K562 (cell line): ENCODE measurements around the gene BCAR1. TPM values are rescaled to one million over a fixed set of nuclear protein-coding genes. Genes with fewer than 3 reads are reported as not detected.

ENCODE experiments used
- BCOR ChIP-seq: fragments of 450-650 bp; IDR thresholded peaks from 2 replicates; pipeline ENCODE4 v1.6.1; 2016
- BRD4 ChIP-seq: fragments of 200-600 bp; sonication (generic); IDR thresholded peaks from 2 replicates; pipeline ENCODE4 v1.6.1; 2017; ENCODE audit warnings: inconsistent platforms
- CREB1 ChIP-seq, 2 experiments: sonication (generic) in 1 of 2; formaldehyde crosslinking in 1 of 2; IDR thresholded peaks; 2 replicates each; pipeline versions ENCODE4 v1.6.1 to v1.8.0; 2012 to 2022; ENCODE audit warnings: inconsistent platforms in 1 of 2, mild to moderate bottlenecking in 1 of 2, missing genetic modification reagents in 1 of 2, moderate library complexity in 1 of 2
- CTBP1 ChIP-seq: fragments of 450-650 bp; IDR thresholded peaks from 2 replicates; pipeline ENCODE4 v1.6.1; 2016; ENCODE audit warnings: borderline replicate concordance
- MTA3 ChIP-seq: fragments of 450-650 bp; formaldehyde crosslinking; IDR thresholded peaks from 2 replicates; pipeline ENCODE4 v1.6.1; 2017; ENCODE audit warnings: mild to moderate bottlenecking, borderline replicate concordance
- NFRKB ChIP-seq: fragments of 450-650 bp; IDR thresholded peaks from 2 replicates; pipeline ENCODE4 v1.6.1; 2016; ENCODE audit warnings: low read depth
- NR2C2 ChIP-seq, 2 experiments: fragments of 200-800 bp in 1 of 2; sonication (Bioruptor generic) in 1 of 2; sonication (generic) in 1 of 2; formaldehyde crosslinking in 1 of 2; IDR thresholded peaks; 2 replicates each; pipeline versions ENCODE4 v1.6.1 to v1.8.0; 2016 to 2022; ENCODE audit warnings: mild to moderate bottlenecking in 1 of 2, missing compliant biosample characterization in 1 of 2, missing genetic modification characterization in 1 of 2, missing genetic modification reagents in 1 of 2
- PCBP1 ChIP-seq: fragments of 200-400 bp; formaldehyde crosslinking; IDR thresholded peaks from 2 replicates; pipeline ENCODE4 v1.6.1; 2018; ENCODE audit warnings: mild to moderate bottlenecking, low read depth, low read length; ENCODE audit not compliant: poor library complexity, severe bottlenecking
- POLR2AphosphoS5 ChIP-seq: IDR thresholded peaks from 2 replicates; pipeline ENCODE4 v1.6.1; 2011; ENCODE audit warnings: mild to moderate bottlenecking, low read depth, low read length, moderate library complexity; ENCODE audit not compliant: control insufficient read depth, insufficient read depth
- ZNF551 ChIP-seq: fragments of 250-450 bp; sonication (Bioruptor Pico); IDR thresholded peaks from 2 replicates; pipeline ENCODE4 v1.5.0; 2021; ENCODE audit warnings: mild to moderate bottlenecking, moderate library complexity
- ZNF764 ChIP-seq: fragments of 250-450 bp; sonication (Bioruptor Pico); IDR thresholded peaks from 2 replicates; pipeline ENCODE4 v1.4.0; 2020; ENCODE audit warnings: low read depth, mild to moderate bottlenecking, moderate library complexity
- ZNF766 ChIP-seq: fragments of 200-800 bp; sonication (Bioruptor generic); conservative IDR thresholded peaks from 2 replicates; pipeline ENCODE4 v1.6.1; 2016; ENCODE audit warnings: missing genetic modification characterization, missing compliant biosample characterization
- polyA plus RNA-seq, 8 experiments: library from polyadenylated mRNA; depleted of rRNA in 4 of 8; stranded (reverse) in 5 of 8; unstranded in 3 of 8; fragments of >200 nt; fragmentation: Nextera tagmentation in 2 of 8; fragmentation: Illumina TruSeq in 1 of 8; extraction: Ambion mirVana in 2 of 8; extraction: Trizol in 1 of 8; gene quantifications; 2 replicates each; pipeline versions ENCODE4 v1.2.1 to v1.2.3, GENCODE V29; 2011 to 2014; ENCODE audit warnings: inconsistent platforms in 1 of 8, missing spikeins in 1 of 8
- total RNA-seq, 7 experiments: library from RNA; depleted of rRNA in 6 of 7; stranded (reverse); fragments of >200 nt in 6 of 7; fragmentation: Illumina TruSeq in 2 of 7; extraction: Trizol in 2 of 7; gene quantifications; 2 replicates each; pipeline versions ENCODE4 v1.2.1 to v1.2.3, GENCODE V29; 2011 to 2021; ENCODE audit warnings: low replicate concordance in 1 of 7
- TF ChIP-seq, protein P1 (sequence below), 2 experiments: fragments of 450-650 bp in 1 of 2; sonication (generic) in 1 of 2; formaldehyde crosslinking in 1 of 2; IDR thresholded peaks; 2 replicates each; pipeline versions ENCODE4 v1.7.1 to v1.9.0; 2016 to 2022; ENCODE audit warnings: inconsistent platforms in 1 of 2, mild to moderate bottlenecking in 1 of 2, missing genetic modification reagents in 1 of 2
- TF ChIP-seq, protein P2 (sequence below), 3 experiments: fragments of 200-800 bp in 1 of 3; sonication (Bioruptor generic) in 1 of 3; sonication (generic) in 1 of 3; formaldehyde crosslinking in 1 of 3; IDR thresholded peaks; 2 replicates each; pipeline versions ENCODE4 v1.6.1 to v1.8.0; 2016 to 2022; ENCODE audit warnings: mild to moderate bottlenecking in 2 of 3, missing compliant biosample characterization in 2 of 3, missing genetic modification characterization in 2 of 3, missing genetic modification reagents in 1 of 3

BCAR1 gene
- total and polyA plus RNA-seq, 9 of the 15 experiments (the other 6 are each of a cell fraction or from before 2014, with no cell fraction given), result 0.10 to 26.3 (median 3.6) TPM

DNA sequence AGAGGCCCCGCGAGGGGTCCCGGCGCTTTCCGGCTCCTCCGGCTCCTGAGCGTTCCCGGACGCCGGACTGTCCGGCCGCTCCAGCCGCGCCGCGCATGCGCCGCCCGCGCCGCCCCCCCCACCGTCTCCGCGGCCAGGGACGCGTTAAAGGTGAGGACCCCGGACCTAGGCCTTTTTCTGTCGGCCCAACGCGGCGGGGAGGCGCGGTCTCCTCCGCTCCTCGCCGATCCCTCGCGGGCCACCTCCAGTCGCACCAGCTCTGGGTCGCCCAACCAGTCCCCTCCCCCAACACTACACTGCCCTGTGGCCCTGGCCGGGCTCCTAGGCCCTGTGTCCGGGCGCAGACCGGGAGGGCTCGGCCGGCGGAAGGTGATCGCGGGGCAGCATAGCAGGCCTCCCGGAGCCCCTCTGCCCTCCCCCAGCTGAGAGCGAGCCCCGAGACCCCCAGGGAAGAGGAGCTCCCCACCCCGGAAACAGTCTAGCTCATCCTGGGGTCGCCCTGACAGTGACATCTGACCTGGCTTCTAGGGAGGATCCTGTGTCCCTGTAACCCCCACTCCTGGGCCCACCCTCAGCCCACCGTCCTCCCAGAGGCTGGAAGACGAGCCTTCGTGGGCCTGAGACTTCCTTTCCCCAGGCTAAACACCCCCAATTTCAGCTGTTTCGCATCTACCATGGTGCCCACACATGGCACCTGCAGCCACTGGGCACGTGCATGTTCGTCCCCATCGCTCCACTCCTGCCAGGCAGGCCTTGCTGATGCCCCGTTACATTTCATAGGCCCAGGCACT is 14.7 kb upstream of the BCAR1 start (continued):
- TF ChIP-seq, protein P1, sequence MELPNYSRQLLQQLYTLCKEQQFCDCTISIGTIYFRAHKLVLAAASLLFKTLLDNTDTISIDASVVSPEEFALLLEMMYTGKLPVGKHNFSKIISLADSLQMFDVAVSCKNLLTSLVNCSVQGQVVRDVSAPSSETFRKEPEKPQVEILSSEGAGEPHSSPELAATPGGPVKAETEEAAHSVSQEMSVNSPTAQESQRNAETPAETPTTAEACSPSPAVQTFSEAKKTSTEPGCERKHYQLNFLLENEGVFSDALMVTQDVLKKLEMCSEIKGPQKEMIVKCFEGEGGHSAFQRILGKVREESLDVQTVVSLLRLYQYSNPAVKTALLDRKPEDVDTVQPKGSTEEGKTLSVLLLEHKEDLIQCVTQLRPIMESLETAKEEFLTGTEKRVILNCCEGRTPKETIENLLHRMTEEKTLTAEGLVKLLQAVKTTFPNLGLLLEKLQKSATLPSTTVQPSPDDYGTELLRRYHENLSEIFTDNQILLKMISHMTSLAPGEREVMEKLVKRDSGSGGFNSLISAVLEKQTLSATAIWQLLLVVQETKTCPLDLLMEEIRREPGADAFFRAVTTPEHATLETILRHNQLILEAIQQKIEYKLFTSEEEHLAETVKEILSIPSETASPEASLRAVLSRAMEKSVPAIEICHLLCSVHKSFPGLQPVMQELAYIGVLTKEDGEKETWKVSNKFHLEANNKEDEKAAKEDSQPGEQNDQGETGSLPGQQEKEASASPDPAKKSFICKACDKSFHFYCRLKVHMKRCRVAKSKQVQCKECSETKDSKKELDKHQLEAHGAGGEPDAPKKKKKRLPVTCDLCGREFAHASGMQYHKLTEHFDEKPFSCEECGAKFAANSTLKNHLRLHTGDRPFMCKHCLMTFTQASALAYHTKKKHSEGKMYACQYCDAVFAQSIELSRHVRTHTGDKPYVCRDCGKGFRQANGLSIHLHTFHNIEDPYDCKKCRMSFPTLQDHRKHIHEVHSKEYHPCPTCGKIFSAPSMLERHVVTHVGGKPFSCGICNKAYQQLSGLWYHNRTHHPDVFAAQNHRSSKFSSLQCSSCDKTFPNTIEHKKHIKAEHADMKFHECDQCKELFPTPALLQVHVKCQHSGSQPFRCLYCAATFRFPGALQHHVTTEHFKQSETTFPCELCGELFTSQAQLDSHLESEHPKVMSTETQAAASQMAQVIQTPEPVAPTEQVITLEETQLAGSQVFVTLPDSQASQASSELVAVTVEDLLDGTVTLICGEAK (IDR thresholded peaks at IDR 0.05), result peak; percentile 55; the same call in 1 of the 2 replicates
- TF ChIP-seq, protein P1 (CRISPR knock-in tag; IDR thresholded peaks at IDR 0.05), result no peak
- TF ChIP-seq ZNF766 (CRISPR knock-in tag), result peak; percentile 49; the same call in 1 of the 2 replicates
- TF ChIP-seq POLR2AphosphoS5, result 0 out of 2 replicates have a peak, but pooled peaks have one; percentile 23
- TF ChIP-seq MTA3, result 0 out of 2 replicates have a peak, but pooled peaks have one; percentile 60
- TF ChIP-seq CREB1 (IDR thresholded peaks at IDR 0.05), result no peak
- no peak for TF ChIP-seq CREB1 (CRISPR knock-in tag; IDR thresholded peaks at IDR 0.05)
- TF ChIP-seq, protein P2, sequence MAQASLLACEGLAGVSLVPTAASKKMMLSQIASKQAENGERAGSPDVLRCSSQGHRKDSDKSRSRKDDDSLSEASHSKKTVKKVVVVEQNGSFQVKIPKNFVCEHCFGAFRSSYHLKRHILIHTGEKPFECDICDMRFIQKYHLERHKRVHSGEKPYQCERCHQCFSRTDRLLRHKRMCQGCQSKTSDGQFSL (CRISPR knock-in tag; IDR thresholded peaks at IDR 0.05), result peak; percentile 99
- TF ChIP-seq, protein P2 (tag; IDR thresholded peaks at IDR 0.05), result peak in 1 of 2 experiments; percentile 98; a peak in 2 of 4 replicates
- TF ChIP-seq NFRKB, result 0 out of 2 replicates have a peak, but pooled peaks have one; percentile 47
- TF ChIP-seq ZNF551 (CRISPR knock-in tag), result no peak
- TF ChIP-seq BRD4, result peak; percentile 63; the same call in 1 of the 2 replicates
- peak; percentile 62 for TF ChIP-seq CTBP1
- TF ChIP-seq BCOR, result 0 out of 2 replicates have a peak, but pooled peaks have one; percentile 22
- no peak for TF ChIP-seq ZNF764 (CRISPR knock-in tag)
- TF ChIP-seq NR2C2 (CRISPR knock-in tag; IDR thresholded peaks at IDR 0.05), result no peak
- TF ChIP-seq NR2C2 (tag; IDR thresholded peaks at IDR 0.05), result peak; percentile 59; the same call in 1 of the 2 replicates
- TF ChIP-seq PCBP1, result peak; percentile 83
